H1 (cell line): ENCODE results near the gene C3orf49. TPM values are rescaled to one million over a fixed set of nuclear protein-coding genes. Genes with fewer than 3 reads are reported as not detected.

Experiments
- CTCF ChIA-PET: fragments of 300-600 bp; sonication (Branson Sonifier 250); formaldehyde crosslinking; loops from one replicate; lab custom pipeline; 2021; ENCODE audit not compliant: partially characterized antibody; lab: Charles Lee
- POLR2A ChIA-PET: fragments of 300-600 bp; sonication (Branson Sonifier 250); formaldehyde crosslinking; loops from one replicate; lab custom pipeline; 2021; ENCODE audit warnings: inconsistent platforms; ENCODE audit not compliant: partially characterized antibody; lab: Charles Lee
- DNase-seq, 2 experiments: peaks; one replicate each; pipeline versions ENCODE4 v3.0.0 to v3.0.0-alpha.2; 2010 to 2022; ENCODE audit warnings: low spot score in 2 of 2, low read depth in 1 of 2, mixed read lengths in 1 of 2
- FAIRE-seq: peaks from 2 replicates; lab custom pipeline; 2011; peaks lifted over from hg19 to GRCh38; lab: Jason Lieb, UNC
- H2AFZ ChIP-seq: 2 replicates; pipeline ENCODE4 v1.8.1; 2012; ENCODE audit warnings: low read length, inconsistent platforms
- H2AK5ac ChIP-seq: 2 replicates; pipeline ENCODE4 v1.6.1; 2013; ENCODE audit warnings: low read depth, low read length
- H2BK120ac ChIP-seq: replicated peaks from 2 replicates; pipeline ENCODE3; 2013; ENCODE audit warnings: low read depth, low read length, inconsistent platforms
- H2BK12ac ChIP-seq: 2 replicates; pipeline ENCODE4 v1.6.1; 2013; ENCODE audit warnings: low read depth, low read length
- H2BK15ac ChIP-seq: 2 replicates; pipeline ENCODE4 v1.6.1; 2013; ENCODE audit warnings: low read length
- H2BK20ac ChIP-seq: 2 replicates; pipeline ENCODE4 v1.6.1; 2013; ENCODE audit warnings: low read length
- H2BK5ac ChIP-seq: 2 replicates; pipeline ENCODE4 v1.6.1; 2013; ENCODE audit warnings: low read depth, low read length
- H3K14ac ChIP-seq: 2 replicates; pipeline ENCODE4 v1.6.1; 2013; ENCODE audit warnings: inconsistent platforms; ENCODE audit not compliant: insufficient read length
- H3K18ac ChIP-seq: 2 replicates; pipeline ENCODE4 v1.6.1; 2013; ENCODE audit warnings: low read length; ENCODE audit errors: extremely low read depth
- H3K23ac ChIP-seq: 2 replicates; pipeline ENCODE4 v1.6.1; 2013; ENCODE audit warnings: inconsistent platforms; ENCODE audit not compliant: insufficient read length
- H3K23me2 ChIP-seq: 2 replicates; pipeline ENCODE4 v1.6.1; 2013; ENCODE audit warnings: low read depth, low read length
- H3K27ac ChIP-seq: 2 replicates; pipeline ENCODE4 v1.6.1; 2011; ENCODE audit warnings: low read depth, low read length, inconsistent platforms
- H3K27me3 ChIP-seq, 4 experiments: replicated peaks in 1 of 4; 1 replicate in 1 of 4; 2 replicates in 3 of 4; pipeline versions ENCODE4 v1.6.1 to v1.8.1; 2011 to 2013; ENCODE audit warnings: low read length in 3 of 4, mild to moderate bottlenecking in 3 of 4, inconsistent platforms in 2 of 4, mixed read lengths in 2 of 4, moderate library complexity in 1 of 4; ENCODE audit not compliant: control insufficient read depth in 3 of 4, insufficient read depth in 3 of 4; ENCODE audit errors: extremely low read depth in 1 of 4
- H3K36me3 ChIP-seq, 4 experiments: 2 replicates each; pipeline versions ENCODE4 v1.6.1 to v1.8.1; 2011 to 2013; ENCODE audit warnings: mild to moderate bottlenecking in 4 of 4, low read length in 3 of 4, moderate library complexity in 2 of 4, control low read depth in 1 of 4, inconsistent platforms in 1 of 4; ENCODE audit not compliant: insufficient read depth in 4 of 4, control insufficient read depth in 2 of 4
- H3K4ac ChIP-seq: replicated peaks from 2 replicates; pipeline ENCODE3; 2013; ENCODE audit warnings: low read length, low read depth, mixed read lengths, inconsistent platforms; ENCODE audit not compliant: insufficient read length
- H3K4me1 ChIP-seq, 4 experiments: replicated peaks in 1 of 4; 1 replicate in 1 of 4; 2 replicates in 3 of 4; pipeline versions ENCODE4 v1.6.1 to v1.8.1; 2011 to 2013; ENCODE audit warnings: low read length in 3 of 4, inconsistent platforms in 2 of 4, mixed read lengths in 1 of 4; ENCODE audit not compliant: insufficient read depth in 4 of 4, control insufficient read depth in 3 of 4
- H3K4me2 ChIP-seq, 2 experiments: 2 replicates each; pipeline versions ENCODE4 v1.6.1 to v1.8.1; 2011 to 2013; ENCODE audit warnings: low read depth in 2 of 2, low read length in 2 of 2, control low read depth in 1 of 2, inconsistent platforms in 1 of 2, mild to moderate bottlenecking in 1 of 2; ENCODE audit not compliant: insufficient read depth in 1 of 2
- H3K4me3 ChIP-seq, 4 experiments: fragments of 200-600, 300-600 bp in 1 of 4; sonication (generic), shearing (Covaris generic), sonication (Bioruptor Twin) in 1 of 4; 2 replicates each; pipeline versions ENCODE4 v1.5.1 to v1.8.1; 2011 to 2016; ENCODE audit warnings: low read length in 4 of 4, low read depth in 3 of 4, control low read depth in 2 of 4, inconsistent platforms in 2 of 4, mild to moderate bottlenecking in 2 of 4, mixed read lengths in 1 of 4, moderate library complexity in 1 of 4; ENCODE audit not compliant: insufficient read depth in 2 of 4; ENCODE audit errors: extremely low read depth in 1 of 4
- H3K56ac ChIP-seq: replicated peaks from 2 replicates; pipeline ENCODE3; 2013; ENCODE audit warnings: low read depth, mild to moderate bottlenecking, mixed read lengths, low read length, inconsistent platforms; ENCODE audit not compliant: insufficient read length
- H3K79me1 ChIP-seq: 2 replicates; pipeline ENCODE4 v1.6.1; 2013; ENCODE audit warnings: low read depth, low read length, control low read depth
- H3K79me2 ChIP-seq, 2 experiments: 2 replicates each; pipeline versions ENCODE4 v1.6.1 to v1.8.1; 2012 to 2013; ENCODE audit warnings: low read length in 2 of 2, mild to moderate bottlenecking in 2 of 2, inconsistent platforms in 1 of 2; ENCODE audit not compliant: insufficient read depth in 2 of 2, control insufficient read depth in 1 of 2
- H3K9ac ChIP-seq, 4 experiments: replicated peaks in 1 of 4; 1 replicate in 1 of 4; 2 replicates in 3 of 4; pipeline versions ENCODE4 v1.6.1 to v1.8.1; 2011 to 2013; ENCODE audit warnings: low read depth in 3 of 4, low read length in 3 of 4, control low read depth in 2 of 4, mild to moderate bottlenecking in 2 of 4, moderate library complexity in 2 of 4, inconsistent platforms in 1 of 4; ENCODE audit errors: extremely low read depth in 1 of 4
- H3K9me3 ChIP-seq, 2 experiments: 2 replicates each; pipeline versions ENCODE4 v1.6.1 to v1.8.1; 2012 to 2013; ENCODE audit warnings: mild to moderate bottlenecking in 2 of 2, moderate library complexity in 2 of 2, control low read depth in 1 of 2, inconsistent platforms in 1 of 2, low read depth in 1 of 2, low read length in 1 of 2, mixed read lengths in 1 of 2; ENCODE audit not compliant: insufficient read depth in 2 of 2
- H4K20me1 ChIP-seq, 2 experiments: replicated peaks in 1 of 2; 2 replicates each; pipeline versions ENCODE3 to v1.8.1; 2011 to 2013; ENCODE audit warnings: inconsistent platforms in 2 of 2, low read length in 2 of 2, mild to moderate bottlenecking in 1 of 2; ENCODE audit not compliant: insufficient read depth in 2 of 2, control insufficient read depth in 1 of 2
- H4K5ac ChIP-seq: 2 replicates; pipeline ENCODE4 v1.6.1; 2013; ENCODE audit warnings: low read length, low read depth, mixed read lengths, inconsistent platforms; ENCODE audit not compliant: insufficient read length
- H4K8ac ChIP-seq: 2 replicates; pipeline ENCODE4 v1.8.0; 2013; ENCODE audit warnings: mild to moderate bottlenecking, moderate library complexity, low read length, inconsistent platforms; ENCODE audit not compliant: insufficient read depth; ENCODE audit errors: extremely low read depth
- H4K91ac ChIP-seq: replicated peaks from 2 replicates; pipeline ENCODE3; 2013; ENCODE audit warnings: low read length, mixed read lengths, inconsistent platforms; ENCODE audit not compliant: insufficient read length
- ASH2L ChIP-seq: fragments of 200-600, 300-600 bp; sonication (generic); IDR thresholded peaks from one replicate; pipeline ENCODE4 v1.7.1; 2017; ENCODE audit warnings: low read length
- EP300 ChIP-seq, 2 experiments: IDR thresholded peaks; 1 replicate in 1 of 2; 2 replicates in 1 of 2; pipeline ENCODE4 v1.6.1; 2011 to 2012; ENCODE audit warnings: low read depth in 2 of 2, low read length in 2 of 2, mild to moderate bottlenecking in 2 of 2, borderline replicate concordance in 1 of 2, inconsistent platforms in 1 of 2, moderate library complexity in 1 of 2
- EZH2 ChIP-seq: fragments of 200-600 bp; sonication (generic); IDR thresholded peaks from 2 replicates; pipeline ENCODE4 v1.7.1; 2012; ENCODE audit warnings: low read depth, mild to moderate bottlenecking, moderate library complexity, low read length, inconsistent platforms; ENCODE audit not compliant: severe bottlenecking
- KDM5A ChIP-seq: fragments of 200-600 bp; IDR thresholded peaks from 2 replicates; pipeline ENCODE4 v1.7.1; 2012; ENCODE audit warnings: mild to moderate bottlenecking, low read length, inconsistent platforms, mixed read lengths
- PHF8 ChIP-seq: fragments of 200-600 bp; sonication (generic); conservative IDR thresholded peaks from 2 replicates; pipeline ENCODE4 v1.7.1; 2012; ENCODE audit warnings: low read depth, mild to moderate bottlenecking, inconsistent platforms, low read length, moderate library complexity
- POLR2A ChIP-seq, 2 experiments: IDR thresholded peaks; 1 replicate in 1 of 2; 2 replicates in 1 of 2; pipeline ENCODE4 v1.6.1; 2011; ENCODE audit warnings: low read depth in 2 of 2, low read length in 2 of 2, mild to moderate bottlenecking in 2 of 2; ENCODE audit errors: control extremely low read depth in 1 of 2
- RAD21 ChIP-seq, 2 experiments: IDR thresholded peaks in 1 of 2; conservative IDR thresholded peaks in 1 of 2; 2 replicates each; pipeline ENCODE4 v1.6.1; 2011; ENCODE audit warnings: low read depth in 2 of 2, low read length in 2 of 2, improper control_type of control experiment in 1 of 2, inconsistent platforms in 1 of 2, mild to moderate bottlenecking in 1 of 2, moderate library complexity in 1 of 2
- RBBP5 ChIP-seq: IDR thresholded peaks from 2 replicates; pipeline ENCODE4 v1.7.1; 2012; ENCODE audit warnings: low read depth, mild to moderate bottlenecking, inconsistent platforms, low read length, moderate library complexity, borderline replicate concordance
- SP2 ChIP-seq: IDR thresholded peaks from 2 replicates; pipeline ENCODE4 v1.6.1; 2012; ENCODE audit warnings: mild to moderate bottlenecking, low read length, inconsistent platforms
- SP4 ChIP-seq: IDR thresholded peaks from 2 replicates; pipeline ENCODE4 v1.6.1; 2012; ENCODE audit warnings: low read length, inconsistent platforms
- SRF ChIP-seq: IDR thresholded peaks from 2 replicates; pipeline ENCODE4 v1.6.1; 2011; ENCODE audit warnings: mild to moderate bottlenecking, low read depth, low read length, moderate library complexity
- TEAD4 ChIP-seq: IDR thresholded peaks from 2 replicates; pipeline ENCODE4 v1.6.1; 2012; ENCODE audit warnings: low read depth, low read length, inconsistent platforms, mixed read lengths
- USF2 ChIP-seq: IDR thresholded peaks from 2 replicates; pipeline ENCODE4 v1.6.1; 2011; ENCODE audit warnings: low read length, improper control_type of control experiment
- YY1 ChIP-seq: IDR thresholded peaks from 2 replicates; pipeline ENCODE4 v1.6.1; 2011; ENCODE audit warnings: low read depth, mild to moderate bottlenecking, low read length
- WGBS, 2 experiments: shearing (Covaris generic) in 1 of 2; methylation state at CpG; one replicate each; pipeline versions ENCODE4 v1.1.6 to v1.1.7; 2013 to 2015; ENCODE audit warnings: low lambda C conversion rate in 2 of 2, mixed read lengths in 2 of 2, inconsistent platforms in 1 of 2, low coverage in 1 of 2, missing lambda C conversion rate in 1 of 2; ENCODE audit not compliant: insufficient replicate concordance in 2 of 2, insufficient coverage in 1 of 2, insufficient read length in 1 of 2; ENCODE audit errors: extremely low coverage in 1 of 2, missing lambda C conversion rate in 1 of 2; 5-methylcytosine and 5-hydroxymethylcytosine counted together
- polyA plus RNA-seq, 7 experiments: library from polyadenylated mRNA; depleted of rRNA in 3 of 7; stranded (reverse) in 5 of 7; unstranded in 2 of 7; fragments of >200 nt in 5 of 7; fragments of 200-250 nt in 2 of 7; gene quantifications; 1 replicate in 5 of 7; 2 replicates in 1 of 7; 4 replicates in 1 of 7; pipeline versions ENCODE4 v1.2.1 to v1.2.3, GENCODE V29; 2011 to 2013; ENCODE audit warnings: missing spikeins in 2 of 7, mixed read lengths in 2 of 7
- total RNA-seq: library from RNA; stranded (reverse); fragmentation: NEBNext Ultra II Directional; extraction: Animal tissue kit (Norgen Biotek cat#: 25700); gene quantifications from 2 replicates; pipeline ENCODE4 v1.2.1, GENCODE V29; 2021

The C3orf49 gene
- total and polyA plus RNA-seq, 2 of the 8 experiments (the other 6 are each of a cell fraction or from before 2014, with no cell fraction given) = not detected

- no peak overlapping the region for H2BK15ac ChIP-seq
- H4K91ac ChIP-seq = no peak overlapping the region
- FAIRE-seq (no peak), DNase-seq (no peak)
- no peak overlapping the region for H3K4me2 ChIP-seq
- no peaks in the 10 kb centered on the region for H4K20me1 ChIP-seq
- H2AK5ac ChIP-seq = no peak overlapping the region
- no peak overlapping the region for H2BK12ac ChIP-seq
- no peak overlapping the region for H4K5ac ChIP-seq
- H3K56ac ChIP-seq = no peak overlapping the region
- no peak overlapping the region for H3K23ac ChIP-seq
- H2AFZ ChIP-seq = no peak overlapping the region
- no peak overlapping the region for H2BK120ac ChIP-seq
- no peaks in the 10 kb centered on the region for H3K36me3 ChIP-seq
- H3K23me2 ChIP-seq = peaks cover under 1% of the 10 kb centered on the region; the same call in 1 of the 2 replicates
- peaks cover 0 to 3% (median 0%) of the 10 kb centered on the region in 4 experiments; a peak in 1 of 7 replicates for H3K4me1 ChIP-seq
- CTCF ChIA-PET = no interaction called here
- H3K79me2 ChIP-seq = no peaks in the 10 kb centered on the region
- H3K9ac ChIP-seq = no peak overlapping the region
- no peak overlapping the region for H3K4ac ChIP-seq
- H3K27me3 ChIP-seq = peaks cover 0 to under 1% (median 0%) of the 10 kb centered on the region in 4 experiments; a peak in 2 of 7 replicates
- no peak overlapping the region for H4K8ac ChIP-seq
- H3K18ac ChIP-seq = no peak overlapping the region
- WGBS, 2 experiments = 92% methylated on average over 2 of the region's 2 CpGs; no CpG with 5 or more reads in 1 of the 2 experiments
- POLR2A ChIA-PET = no interaction called here
- no peak overlapping the region for H2BK20ac ChIP-seq
- no peak overlapping the region for H3K27ac ChIP-seq
- H3K14ac ChIP-seq = no peak overlapping the region
- no peak overlapping the region for H2BK5ac ChIP-seq
- no peak overlapping the region for H3K4me3 ChIP-seq
- H3K79me1 ChIP-seq = no peaks in the 10 kb centered on the region
- H3K9me3 ChIP-seq = no peaks in the 10 kb centered on the region
- no peak for TF ChIP-seq ASH2L
- TF ChIP-seq YY1 = no peak
- no peak for TF ChIP-seq SP2
- no peak for TF ChIP-seq SRF
- TF ChIP-seq POLR2A (IDR thresholded peaks at IDR 0.05; ENCODE audit: control extremely low read depth in 1 of 2, low read depth in 2 of 2, low read length in 2 of 2) = no peak
- no peak for TF ChIP-seq EP300 (IDR thresholded peaks at IDR 0.05; ENCODE audit: borderline replicate concordance in 1 of 2, low read depth in 2 of 2, low read length in 2 of 2)
- TF ChIP-seq USF2 = no peak
- TF ChIP-seq RBBP5 = no peak
- no peak for TF ChIP-seq SP4
- TF ChIP-seq KDM5A = no peak
- no peak for TF ChIP-seq TEAD4
- no peak for TF ChIP-seq RAD21 (IDR thresholded peaks at IDR 0.05 in 1 of 2, conservative IDR thresholded peaks at IDR 0.05 in 1 of 2; ENCODE audit: low read depth in 2 of 2, low read length in 2 of 2)
- TF ChIP-seq PHF8 = no peak
- no peak for TF ChIP-seq EZH2
Measured at GRCh38 chr3:63798949-63799348, 20.1 kb upstream of the C3orf49 start.
